RWPE1 (cell line): ENCODE measurements around the gene TTC21A.

ENCODE experiments used
- CTCF ChIA-PET: fragments of 350-600 bp; sonication (Branson Sonifier 250); formaldehyde crosslinking; extraction: SDS; loops from one replicate; lab custom pipeline; 2021; lab: Yijun Ruan, JAX
- POLR2A ChIA-PET: fragments of 400-600 bp; formaldehyde crosslinking; extraction: SDS; loops from one replicate; lab custom pipeline; 2020; ENCODE audit warnings: antibody characterized with exemption; ENCODE audit not compliant: low non-redundant PET; lab: Yijun Ruan, JAX
- DNase-seq: peaks from one replicate; pipeline ENCODE4 v3.0.0; 2012; ENCODE audit warnings: low spot score
- H3K27ac ChIP-seq: fragments of 450-650 bp; 2 replicates; pipeline ENCODE4 v1.5.1; 2017
- TF ChIP-seq, protein P1 (sequence below): fragments of 450-650 bp; conservative IDR thresholded peaks from 2 replicates; pipeline ENCODE4 v1.5.1; 2017; ENCODE audit warnings: low read depth, mild to moderate bottlenecking

The TTC21A gene

DNA sequence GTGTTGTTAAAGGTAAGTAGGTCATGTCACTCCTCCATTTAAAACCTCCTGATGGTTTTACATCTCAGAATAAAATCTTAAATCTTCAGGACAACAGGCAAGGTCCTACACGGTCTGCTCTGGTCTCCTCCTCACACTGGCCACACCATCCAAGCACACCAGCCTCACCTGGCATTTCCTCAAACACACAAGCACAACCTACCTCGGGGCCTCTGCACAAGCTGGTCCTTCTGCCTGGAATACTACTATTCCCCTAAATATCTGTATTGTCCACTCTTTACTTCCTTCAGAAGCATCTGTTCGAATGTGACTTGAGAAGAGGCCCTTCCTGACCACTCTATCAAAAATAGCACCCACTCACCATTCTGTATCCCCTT, 1.8 kb upstream of the TTC21A start:
- CTCF ChIA-PET = interaction anchor here (0.9 kb wide), 1 partner anchor 84 kb away, joined by 3 read pairs; no protein-coding TSS in a partner anchor

DNA sequence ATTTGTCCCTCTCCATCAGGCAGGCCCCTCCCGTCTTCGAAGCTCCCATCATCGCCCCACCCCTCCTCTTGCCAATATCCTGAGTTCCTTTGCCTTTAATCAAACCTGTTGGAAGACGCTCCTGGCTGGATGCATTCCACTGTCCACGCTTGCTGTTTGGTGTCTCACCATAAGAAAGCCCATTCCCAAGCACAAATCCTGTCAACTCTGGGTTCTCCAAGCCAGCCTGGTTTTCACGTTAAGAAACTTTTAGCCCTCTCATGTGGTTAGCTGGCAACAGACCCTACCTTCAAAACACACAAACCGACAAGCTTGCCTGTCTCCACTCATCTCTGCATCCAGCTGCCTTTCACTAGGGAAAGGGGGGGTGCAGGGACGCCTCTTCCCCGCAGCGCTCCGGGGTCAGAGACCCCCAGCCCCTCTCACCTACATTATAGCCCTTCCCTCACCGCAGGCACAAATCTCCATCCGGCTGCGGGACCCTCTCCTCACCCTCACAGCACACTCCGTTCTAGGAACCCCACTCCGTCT, 1.1 kb upstream of the TTC21A start:
- CTCF ChIA-PET = interaction anchor here (0.7 to 0.9 kb wide), 2 partner anchors 14 to 84 kb away, joined by 3 read pairs; no protein-coding TSS in a partner anchor
- POLR2A ChIA-PET = no interaction called here
- TF ChIP-seq, protein P1, sequence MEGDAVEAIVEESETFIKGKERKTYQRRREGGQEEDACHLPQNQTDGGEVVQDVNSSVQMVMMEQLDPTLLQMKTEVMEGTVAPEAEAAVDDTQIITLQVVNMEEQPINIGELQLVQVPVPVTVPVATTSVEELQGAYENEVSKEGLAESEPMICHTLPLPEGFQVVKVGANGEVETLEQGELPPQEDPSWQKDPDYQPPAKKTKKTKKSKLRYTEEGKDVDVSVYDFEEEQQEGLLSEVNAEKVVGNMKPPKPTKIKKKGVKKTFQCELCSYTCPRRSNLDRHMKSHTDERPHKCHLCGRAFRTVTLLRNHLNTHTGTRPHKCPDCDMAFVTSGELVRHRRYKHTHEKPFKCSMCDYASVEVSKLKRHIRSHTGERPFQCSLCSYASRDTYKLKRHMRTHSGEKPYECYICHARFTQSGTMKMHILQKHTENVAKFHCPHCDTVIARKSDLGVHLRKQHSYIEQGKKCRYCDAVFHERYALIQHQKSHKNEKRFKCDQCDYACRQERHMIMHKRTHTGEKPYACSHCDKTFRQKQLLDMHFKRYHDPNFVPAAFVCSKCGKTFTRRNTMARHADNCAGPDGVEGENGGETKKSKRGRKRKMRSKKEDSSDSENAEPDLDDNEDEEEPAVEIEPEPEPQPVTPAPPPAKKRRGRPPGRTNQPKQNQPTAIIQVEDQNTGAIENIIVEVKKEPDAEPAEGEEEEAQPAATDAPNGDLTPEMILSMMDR = no peak
- H3K27ac ChIP-seq = peak overlapping the region; percentile 83
- DNase-seq = peak; percentile 49

More for the DNA sequence above, 1.8 kb upstream of the TTC21A start:
- TF ChIP-seq, protein P1 = no peak
- no peak for DNase-seq
- POLR2A ChIA-PET = no interaction called here
- H3K27ac ChIP-seq = peak overlapping the region; percentile 43; the same call in 1 of the 2 replicates

DNA sequence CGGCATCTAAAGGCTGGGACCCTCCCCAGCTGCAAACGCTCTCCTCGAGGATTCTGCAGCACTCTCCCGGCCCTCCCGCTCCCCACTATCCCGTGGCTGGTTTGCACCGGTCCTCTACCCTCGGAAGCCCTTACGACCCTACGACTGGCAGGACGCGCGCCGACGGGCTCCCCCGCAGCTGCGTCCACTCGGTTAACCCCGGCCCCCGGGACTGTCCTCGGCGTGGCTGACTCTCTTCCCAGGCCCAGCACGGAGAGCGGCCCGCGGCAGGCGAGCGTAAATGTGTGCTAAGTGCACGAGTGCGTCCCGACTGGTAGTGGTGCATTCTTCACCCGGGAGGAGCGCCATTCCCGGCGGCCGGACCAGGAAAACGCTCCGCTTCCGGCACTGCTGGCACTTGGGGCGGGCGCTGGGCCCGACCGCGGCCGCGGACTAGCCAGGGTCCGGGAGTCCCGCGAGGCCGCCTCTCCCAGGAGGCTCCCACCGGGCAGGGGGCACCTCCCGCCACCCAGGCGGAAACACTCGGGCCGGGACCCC, 561 bp upstream of the TTC21A start:
- ChIA-PET POLR2A (no interaction called here), CTCF (interaction anchor here (0.7 kb wide), 2 partner anchors 13 to 83 kb away, joined by 3 to 5 read pairs; no protein-coding TSS in a partner anchor)
- peak; percentile 65 for DNase-seq
- TF ChIP-seq, protein P1 = no peak
- peak overlapping the region; percentile 83 for H3K27ac ChIP-seq

DNA sequence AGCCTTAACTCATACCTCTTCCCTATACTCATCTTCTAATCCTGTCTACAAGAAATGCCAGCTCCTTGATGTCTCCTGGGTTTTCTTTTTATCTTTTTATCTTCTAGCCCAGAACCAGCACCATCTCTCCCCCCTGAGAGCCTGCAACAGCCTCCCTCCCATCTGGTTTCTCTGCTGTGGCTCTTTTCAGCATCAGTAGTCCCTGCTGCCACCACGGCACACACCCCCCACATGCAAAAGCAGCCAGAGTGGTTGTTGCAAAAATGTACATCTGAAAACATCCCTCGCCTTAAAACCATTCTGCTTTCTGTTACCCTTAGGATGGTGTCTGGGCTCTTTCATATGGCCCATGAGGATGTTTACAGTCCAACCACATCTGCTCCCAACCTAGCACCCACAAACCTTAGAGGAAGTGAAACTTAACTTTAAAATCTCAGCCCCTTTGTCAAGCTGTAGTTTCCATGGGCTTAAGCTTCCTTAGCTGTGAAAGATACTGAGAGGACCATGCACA, 775 bp downstream of the TTC21A start:
- H3K27ac ChIP-seq = peak overlapping the region; percentile 83
- TF ChIP-seq, protein P1 = no peak
- ChIA-PET CTCF (interaction anchor here (0.6 to 0.7 kb wide), 2 partner anchors 41 to 180 kb away, joined by 3 read pairs; no protein-coding TSS in a partner anchor), POLR2A (no interaction called here)
- DNase-seq = no peak

DNA sequence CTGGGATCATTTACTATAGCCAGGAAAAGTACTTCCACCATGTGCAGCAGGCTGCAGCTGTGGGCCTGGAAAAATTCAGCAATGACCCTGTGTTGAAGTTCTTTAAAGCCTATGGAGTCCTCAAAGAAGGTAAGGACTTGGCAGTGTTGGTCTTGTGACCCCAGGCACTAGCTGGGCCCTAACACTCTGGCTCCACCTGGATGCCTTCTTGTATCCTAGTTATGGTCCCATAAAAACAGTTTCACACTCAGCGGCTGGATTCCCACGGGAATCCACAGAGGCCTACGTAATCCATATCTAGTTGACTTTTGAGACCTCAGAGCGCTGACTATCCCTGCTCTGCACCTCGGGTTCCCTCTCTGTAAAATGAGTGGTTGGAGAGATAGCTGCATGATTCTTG, 1.6 kb downstream of the TTC21A start:
- no peak for DNase-seq
- H3K27ac ChIP-seq = no peak overlapping the region
- ChIA-PET CTCF (no interaction called here), POLR2A (no interaction called here)
- TF ChIP-seq, protein P1 = no peak

DNA sequence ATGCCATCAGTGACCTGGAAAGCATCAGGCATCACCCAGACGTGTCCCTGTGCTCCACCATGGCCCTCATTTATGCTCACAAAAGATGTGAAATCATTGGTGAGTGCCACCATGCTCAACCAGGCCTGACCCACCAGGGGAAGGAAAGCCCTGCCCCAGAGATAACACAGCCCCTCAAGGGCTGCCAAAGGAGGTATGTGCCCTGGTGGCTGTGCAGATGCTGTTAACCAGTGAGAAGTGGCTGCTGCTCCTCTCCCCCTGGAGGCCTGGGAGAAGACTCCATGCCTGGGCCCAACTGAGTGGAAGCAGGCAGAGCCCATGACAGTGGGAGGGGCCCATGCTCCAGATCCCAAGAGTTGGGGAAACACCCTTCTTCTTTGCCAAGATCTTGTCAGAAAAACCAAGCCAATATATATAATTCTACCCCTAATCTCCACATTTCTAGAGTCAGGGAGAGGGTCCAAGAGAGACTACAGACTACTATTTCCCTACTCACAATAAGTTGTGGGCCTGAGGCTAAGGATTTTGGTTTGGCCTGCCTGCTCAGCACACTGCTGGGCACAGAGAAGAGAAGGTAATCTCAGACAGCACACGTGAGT, 2.7 kb downstream of the TTC21A start:
- TF ChIP-seq, protein P1 = no peak
- ChIA-PET POLR2A (no interaction called here), CTCF (no interaction called here)
- no peak overlapping the region for H3K27ac ChIP-seq
- no peak for DNase-seq
